Measurements from ENCODE around the gene TMEM212. TPM values are rescaled to one million over a fixed set of nuclear protein-coding genes. Genes with fewer than 3 reads are reported as not detected.

Gene TMEM212
- total RNA-seq, 1 experiment from 2014 or later, result not detected

DNA sequence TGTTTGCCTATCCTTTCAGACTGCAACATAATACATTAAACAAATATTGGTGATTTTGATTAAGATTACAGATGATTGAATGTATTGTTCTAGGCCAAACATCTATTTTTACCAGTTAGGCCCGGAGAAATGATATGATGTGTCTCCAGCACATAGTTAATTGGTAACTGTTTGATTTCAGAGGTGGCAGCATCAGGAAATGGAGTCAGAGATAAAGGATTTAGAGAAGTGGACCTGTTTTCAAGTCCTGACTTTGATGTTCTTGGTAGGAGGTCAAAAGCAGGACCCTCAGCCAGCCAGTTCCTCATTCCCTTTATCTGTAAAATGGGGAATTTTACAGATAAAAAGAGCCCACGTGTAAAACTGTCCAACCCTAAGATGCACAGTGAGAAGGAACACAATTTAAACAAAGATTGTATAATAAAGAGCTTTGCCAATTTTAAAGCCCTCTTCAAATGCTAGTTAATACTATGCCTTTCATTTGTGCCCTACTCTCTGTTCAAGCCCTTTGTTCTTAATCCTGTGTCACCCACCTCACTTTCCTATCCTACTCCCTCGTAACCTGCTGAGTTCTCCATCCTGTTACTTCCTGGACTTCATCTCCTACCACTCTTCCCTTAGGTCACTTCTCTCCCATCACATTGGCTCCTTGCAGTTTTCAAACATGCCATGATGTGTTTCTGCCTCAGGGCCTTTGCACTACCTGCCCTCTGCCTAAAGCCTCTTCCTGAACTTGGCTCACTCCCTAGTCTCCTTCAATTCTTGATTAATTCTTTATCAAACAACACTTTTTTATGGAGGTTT lies 2.5 kb downstream of the TMEM212 start:
- H3K9me3 ChIP-seq (ENCODE audit: control insufficient read depth, low read depth, low read length), result no peaks in the 10 kb centered on the region
- Mint-ChIP-seq H3K27me3 (ENCODE audit: low read depth) (0 out of 2 replicates have a peak, but pooled peaks cover 1% of the 10 kb centered on the region), H3K4me3 (no peak overlapping the region), H3K4me1 (peaks cover 8 to 11% of the 10 kb centered on the region in 2 experiments), H3K27ac (no peak overlapping the region), H3K36me3 (ENCODE audit: insufficient read depth in 1 of 3, low read depth in 3 of 3) (no peaks in the 10 kb centered on the region; a peak in 1 of 7 replicates), H3K9me3 (no peaks in the 10 kb centered on the region; a peak in 1 of 5 replicates)
- no peak overlapping the region for H2BK20ac ChIP-seq (ENCODE audit: low read depth, low read length, poor library complexity, severe bottlenecking)
- DNase-seq, result no peak
- no peaks in the 10 kb centered on the region for H3K27me3 ChIP-seq (ENCODE audit: insufficient read depth, low read length)
- H4K5ac ChIP-seq (ENCODE audit: insufficient read length, low read depth, low read length), result no peak overlapping the region
- H3K4me1 ChIP-seq (ENCODE audit: insufficient read depth, low read length), result no peaks in the 10 kb centered on the region
- TF ChIP-seq, protein P1, sequence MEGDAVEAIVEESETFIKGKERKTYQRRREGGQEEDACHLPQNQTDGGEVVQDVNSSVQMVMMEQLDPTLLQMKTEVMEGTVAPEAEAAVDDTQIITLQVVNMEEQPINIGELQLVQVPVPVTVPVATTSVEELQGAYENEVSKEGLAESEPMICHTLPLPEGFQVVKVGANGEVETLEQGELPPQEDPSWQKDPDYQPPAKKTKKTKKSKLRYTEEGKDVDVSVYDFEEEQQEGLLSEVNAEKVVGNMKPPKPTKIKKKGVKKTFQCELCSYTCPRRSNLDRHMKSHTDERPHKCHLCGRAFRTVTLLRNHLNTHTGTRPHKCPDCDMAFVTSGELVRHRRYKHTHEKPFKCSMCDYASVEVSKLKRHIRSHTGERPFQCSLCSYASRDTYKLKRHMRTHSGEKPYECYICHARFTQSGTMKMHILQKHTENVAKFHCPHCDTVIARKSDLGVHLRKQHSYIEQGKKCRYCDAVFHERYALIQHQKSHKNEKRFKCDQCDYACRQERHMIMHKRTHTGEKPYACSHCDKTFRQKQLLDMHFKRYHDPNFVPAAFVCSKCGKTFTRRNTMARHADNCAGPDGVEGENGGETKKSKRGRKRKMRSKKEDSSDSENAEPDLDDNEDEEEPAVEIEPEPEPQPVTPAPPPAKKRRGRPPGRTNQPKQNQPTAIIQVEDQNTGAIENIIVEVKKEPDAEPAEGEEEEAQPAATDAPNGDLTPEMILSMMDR (conservative IDR thresholded peaks at IDR 0.05), result no peak
- no peak overlapping the region for H2BK5ac ChIP-seq (ENCODE audit: insufficient read length, low read length)
- no peak overlapping the region for H3K18ac ChIP-seq (ENCODE audit: insufficient read length, low read depth, low read length)
- H2BK120ac ChIP-seq (ENCODE audit: low read depth, low read length, poor library complexity, severe bottlenecking), result no peak overlapping the region
- WGBS (ENCODE audit: extremely low coverage, insufficient read length, low lambda C conversion rate), result no CpG with 5 or more reads among the region's 3 CpGs
- no peak overlapping the region for H3K56ac ChIP-seq (ENCODE audit: insufficient read length, low read depth, low read length)
- H3K23me2 ChIP-seq (ENCODE audit: insufficient read length, low read depth, low read length, poor library complexity, severe bottlenecking), result no peaks in the 10 kb centered on the region
- no peak overlapping the region for H3K23ac ChIP-seq (ENCODE audit: insufficient read length, low read depth, low read length)
- no peak overlapping the region for H3K4ac ChIP-seq (ENCODE audit: low read depth, low read length)
- H3K27ac ChIP-seq (ENCODE audit: insufficient read length, low read depth, low read length), result no peak overlapping the region
- no peak overlapping the region for H3K9ac ChIP-seq (ENCODE audit: extremely low read depth, insufficient read length, low read length)
- no peak overlapping the region for H2AFZ ChIP-seq (ENCODE audit: low read length)
- H4K91ac ChIP-seq (ENCODE audit: insufficient read length, low read depth, low read length), result no peak overlapping the region
- no peaks in the 10 kb centered on the region for H3K79me2 ChIP-seq (ENCODE audit: insufficient read depth, low read length)
- no peaks in the 10 kb centered on the region for H4K20me1 ChIP-seq (ENCODE audit: control insufficient read depth, insufficient read depth, insufficient read length)
- H3T11ph ChIP-seq (ENCODE audit: low read length), result no peak overlapping the region
- H2BK15ac ChIP-seq (ENCODE audit: low read depth, low read length), result no peak overlapping the region
- H2BK12ac ChIP-seq (ENCODE audit: insufficient read length, low read depth, low read length), result no peak overlapping the region
- no peak overlapping the region for H4K8ac ChIP-seq (replicated peaks; ENCODE audit: insufficient read length, low read depth, low read length)
- no peak overlapping the region for H3K4me2 ChIP-seq (ENCODE audit: insufficient read depth, insufficient read length, low read length)
- no peak overlapping the region for H3K14ac ChIP-seq (ENCODE audit: insufficient read depth, low read length)
- no peak overlapping the region for H2AK5ac ChIP-seq (ENCODE audit: insufficient read length, low read length)
- no peaks in the 10 kb centered on the region for H3K79me1 ChIP-seq (ENCODE audit: insufficient read depth, low read depth, low read length, poor library complexity, severe bottlenecking)

All from H9 (cell line).